ENCODE measurements around the gene FAM3D.
"Not testable (repeated sequence)": the region's sequence is repeated elsewhere in the genome, so short reads cannot be mapped to it uniquely, and the experiment has no call there.

Gene FAM3D, protein sequence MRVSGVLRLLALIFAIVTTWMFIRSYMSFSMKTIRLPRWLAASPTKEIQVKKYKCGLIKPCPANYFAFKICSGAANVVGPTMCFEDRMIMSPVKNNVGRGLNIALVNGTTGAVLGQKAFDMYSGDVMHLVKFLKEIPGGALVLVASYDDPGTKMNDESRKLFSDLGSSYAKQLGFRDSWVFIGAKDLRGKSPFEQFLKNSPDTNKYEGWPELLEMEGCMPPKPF

DNA sequence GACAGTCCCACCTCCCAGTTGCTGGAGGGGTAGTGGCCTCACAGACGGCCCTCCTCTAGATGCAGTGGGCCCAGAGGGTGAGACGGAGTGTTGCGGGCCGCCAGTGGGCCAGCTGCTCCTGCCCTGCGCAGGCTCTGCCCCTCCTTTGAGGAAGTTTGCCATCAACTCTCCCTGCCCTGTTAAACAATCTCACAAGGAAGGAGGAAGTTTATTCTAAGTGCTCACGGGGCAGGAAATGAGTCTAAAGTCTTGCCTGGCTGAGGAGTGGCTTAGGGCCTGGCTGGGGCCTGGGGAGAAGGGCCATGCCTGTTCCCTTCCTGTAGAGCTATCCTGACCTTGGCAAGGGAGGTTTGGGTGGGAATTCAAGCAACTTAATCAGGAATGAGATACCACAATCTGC, at the start of gene FAM3D:
Gene FAM3D (minus strand): TSS at position 92 of the 400 bp plus-strand sequence. CDS start 11,211 bp downstream, outside the sequence.
- in situ Hi-C loops (cut with HindIII; ENCODE audit: low sequenced_read_pairs): no loop called here
- TF ChIP-seq, protein P1, sequence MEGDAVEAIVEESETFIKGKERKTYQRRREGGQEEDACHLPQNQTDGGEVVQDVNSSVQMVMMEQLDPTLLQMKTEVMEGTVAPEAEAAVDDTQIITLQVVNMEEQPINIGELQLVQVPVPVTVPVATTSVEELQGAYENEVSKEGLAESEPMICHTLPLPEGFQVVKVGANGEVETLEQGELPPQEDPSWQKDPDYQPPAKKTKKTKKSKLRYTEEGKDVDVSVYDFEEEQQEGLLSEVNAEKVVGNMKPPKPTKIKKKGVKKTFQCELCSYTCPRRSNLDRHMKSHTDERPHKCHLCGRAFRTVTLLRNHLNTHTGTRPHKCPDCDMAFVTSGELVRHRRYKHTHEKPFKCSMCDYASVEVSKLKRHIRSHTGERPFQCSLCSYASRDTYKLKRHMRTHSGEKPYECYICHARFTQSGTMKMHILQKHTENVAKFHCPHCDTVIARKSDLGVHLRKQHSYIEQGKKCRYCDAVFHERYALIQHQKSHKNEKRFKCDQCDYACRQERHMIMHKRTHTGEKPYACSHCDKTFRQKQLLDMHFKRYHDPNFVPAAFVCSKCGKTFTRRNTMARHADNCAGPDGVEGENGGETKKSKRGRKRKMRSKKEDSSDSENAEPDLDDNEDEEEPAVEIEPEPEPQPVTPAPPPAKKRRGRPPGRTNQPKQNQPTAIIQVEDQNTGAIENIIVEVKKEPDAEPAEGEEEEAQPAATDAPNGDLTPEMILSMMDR (IDR thresholded peaks at IDR 0.05; ENCODE audit: low read depth, low read length, missing control alignments): no peak
- no peak for DNase-seq (ENCODE audit: low read depth)

DNA sequence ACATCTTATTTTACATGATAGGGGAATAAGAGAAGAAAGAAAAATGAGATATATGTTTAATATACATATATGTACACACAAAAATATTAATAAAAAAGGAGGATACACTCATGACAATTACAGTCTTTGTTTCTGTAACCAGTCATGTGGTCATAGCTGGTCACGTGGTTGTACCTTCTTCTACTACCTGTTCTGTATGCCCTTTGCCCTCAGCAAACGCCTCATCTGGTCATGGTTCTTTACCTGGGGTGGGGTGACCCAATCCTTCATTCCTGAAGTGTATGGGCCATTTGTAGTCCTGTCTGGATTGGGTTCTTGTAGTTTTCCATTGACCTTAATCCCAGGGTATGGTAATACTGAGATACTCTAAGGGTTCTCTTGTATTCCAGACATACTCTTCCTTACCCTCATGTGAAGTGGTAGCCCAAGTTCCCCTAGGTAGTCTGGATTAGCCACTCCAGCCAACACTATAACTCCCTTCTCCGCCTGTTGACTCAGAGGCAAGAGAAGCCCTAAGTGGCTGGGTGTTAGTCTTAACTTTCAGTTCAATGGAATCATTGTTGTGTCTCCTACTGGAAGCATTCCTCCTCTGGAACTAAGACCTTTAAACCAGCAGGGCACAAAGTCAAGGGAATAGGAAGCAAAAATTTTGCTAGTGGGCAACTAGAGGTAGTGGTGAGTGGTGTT, 47.3 kb upstream of the FAM3D start:
- no peak for DNase-seq (ENCODE audit: low read depth)
- H3K4me3 ChIP-seq (ENCODE audit: low read depth, low read length): no peak overlapping the region
- TF ChIP-seq, protein P1 (IDR thresholded peaks at IDR 0.05; ENCODE audit: low read depth, low read length, missing control alignments): no peak
- in situ Hi-C loops (cut with HindIII; ENCODE audit: low sequenced_read_pairs): no loop called here

More for the DNA sequence above, at the start of gene FAM3D:
- H3K4me3 ChIP-seq (ENCODE audit: low read depth, low read length): no peak within 1 kb of the TSS

DNA sequence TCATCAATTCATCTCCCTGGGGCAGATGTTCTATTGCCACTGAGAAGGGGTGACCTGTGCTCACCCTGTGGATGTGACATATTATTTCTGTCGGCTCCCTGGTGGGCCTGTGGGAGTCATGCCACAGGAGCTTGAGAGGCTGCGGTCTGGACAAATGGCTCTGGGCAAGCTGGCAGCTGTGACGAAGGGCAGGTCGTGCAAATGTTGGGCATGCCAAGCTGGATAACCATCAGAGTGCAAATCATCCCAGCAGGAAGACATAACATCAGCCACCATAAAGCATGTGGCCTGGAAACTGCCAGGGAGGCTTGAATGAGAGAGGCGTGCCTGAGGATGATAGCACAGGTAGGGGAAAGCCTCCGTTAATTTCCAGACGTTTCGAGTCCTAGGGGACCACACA, 45.3 kb upstream of the FAM3D start:
- DNase-seq (ENCODE audit: low read depth): no peak
- in situ Hi-C loops (cut with HindIII; ENCODE audit: low sequenced_read_pairs): no loop called here
- H3K4me3 ChIP-seq (ENCODE audit: low read depth, low read length): no peak overlapping the region
- TF ChIP-seq, protein P1 (IDR thresholded peaks at IDR 0.05; ENCODE audit: low read depth, low read length, missing control alignments): no peak

DNA sequence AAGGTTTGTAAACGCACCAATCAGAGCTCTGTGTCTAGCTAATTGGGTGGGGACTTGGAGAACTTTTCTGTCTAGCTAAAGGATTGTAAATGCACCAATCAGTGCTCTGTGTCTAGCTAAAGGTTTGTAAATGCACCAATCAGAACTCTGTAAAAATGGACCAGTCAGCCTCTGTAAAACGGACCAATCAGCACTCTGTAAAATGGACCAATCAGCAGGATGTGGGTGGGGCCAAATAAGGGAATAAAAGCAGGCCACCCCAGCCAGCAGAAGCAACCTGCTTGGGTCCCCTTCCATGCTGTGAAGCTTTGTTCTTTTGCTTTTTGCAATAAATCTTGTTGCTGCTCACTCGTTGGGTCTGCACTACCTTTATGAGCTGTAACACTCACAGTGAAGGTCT, 42.4 kb upstream of the FAM3D start:
- H3K4me3 ChIP-seq (ENCODE audit: low read depth, low read length); DNase-seq (ENCODE audit: low read depth); in situ Hi-C loops (cut with HindIII; ENCODE audit: low sequenced_read_pairs): not testable (repeated sequence)

DNA sequence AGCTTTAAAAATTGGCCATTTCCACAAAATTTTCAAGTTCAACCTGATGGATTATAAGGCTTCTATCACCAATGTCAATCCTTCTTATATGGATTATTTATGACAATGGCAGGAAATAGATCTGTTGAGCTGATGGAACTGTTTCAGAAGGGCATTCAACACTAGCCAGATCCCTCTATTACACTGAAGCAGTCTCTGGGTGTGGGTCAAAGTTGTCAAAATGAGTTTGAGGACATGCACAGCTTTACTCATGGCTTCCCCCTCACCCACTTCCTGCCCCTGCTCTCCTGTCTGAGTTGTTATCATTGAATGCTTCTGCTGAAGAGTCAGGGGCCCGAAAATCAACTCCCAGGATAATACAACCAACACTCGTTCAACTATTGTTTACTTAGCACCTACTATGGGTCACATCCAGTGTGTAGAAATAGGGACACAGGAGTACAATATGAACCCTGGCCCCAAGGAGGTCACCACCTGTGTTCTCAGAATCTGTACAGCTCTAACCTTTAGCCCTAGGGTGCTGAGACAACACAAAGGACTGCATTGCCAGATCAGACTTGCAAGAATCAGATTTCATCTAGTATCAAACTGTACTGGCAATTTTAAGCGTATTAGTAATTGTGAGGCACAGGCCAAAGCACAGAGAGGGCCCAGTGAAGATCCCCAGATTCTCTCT, 41.7 kb upstream of the FAM3D start:
- no peak for DNase-seq (ENCODE audit: low read depth)
- in situ Hi-C loops (cut with HindIII; ENCODE audit: low sequenced_read_pairs): no loop called here
- H3K4me3 ChIP-seq (ENCODE audit: low read depth, low read length): no peak overlapping the region
- TF ChIP-seq, protein P1 (IDR thresholded peaks at IDR 0.05; ENCODE audit: low read depth, low read length, missing control alignments): no peak

DNA sequence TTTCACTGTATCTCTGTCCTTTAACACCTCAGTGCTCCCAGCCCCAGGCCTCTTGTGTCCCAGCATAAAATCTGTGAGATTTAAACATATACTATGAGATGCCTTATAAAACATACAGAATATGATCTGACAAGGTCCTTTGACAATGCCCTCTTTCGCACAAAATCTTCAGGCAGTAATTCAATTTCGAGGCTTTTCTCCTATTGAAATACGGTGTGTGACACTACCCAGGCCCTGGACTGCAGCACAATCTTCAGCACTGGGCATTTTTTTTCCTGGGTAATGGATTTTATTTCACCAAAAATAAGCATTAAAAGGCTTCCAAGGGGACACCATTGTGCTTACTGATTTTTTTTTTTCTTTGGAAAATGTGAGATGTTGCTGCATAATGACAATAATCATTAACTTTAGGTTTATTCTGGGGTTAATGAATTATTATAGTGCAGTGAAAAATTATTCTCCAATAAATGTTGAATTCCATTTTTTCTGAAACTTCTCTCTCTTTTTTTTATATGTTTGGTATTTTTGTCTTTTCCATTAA, 40.9 kb upstream of the FAM3D start:
- DNase-seq (ENCODE audit: low read depth): no peak
- in situ Hi-C loops (cut with HindIII; ENCODE audit: low sequenced_read_pairs): no loop called here
- TF ChIP-seq, protein P1 (IDR thresholded peaks at IDR 0.05; ENCODE audit: low read depth, low read length, missing control alignments): no peak
- no peak overlapping the region for H3K4me3 ChIP-seq (ENCODE audit: low read depth, low read length)
